SH-SY5Y (cell line): ENCODE data around the gene ZBTB46.

Experiments used
- GATA2 ChIP-seq: IDR thresholded peaks from 2 replicates; pipeline ENCODE4 v1.6.1; 2011; ENCODE audit warnings: mild to moderate bottlenecking, low read depth, low read length
- GATA3 ChIP-seq: IDR thresholded peaks from 2 replicates; pipeline ENCODE4 v1.6.1; 2011; ENCODE audit warnings: low read depth, mild to moderate bottlenecking, low read length, moderate library complexity

ZBTB46 gene

GRCh38 chr20:63746751-63747315 lies 84.2 kb downstream of the ZBTB46 start:
- TF ChIP-seq GATA3 (no peak), GATA2 (no peak)

- TF ChIP-seq GATA3 (no peak), GATA2 (no peak)
Observed at GRCh38 chr20:63745961-63746731, 84.9 kb downstream of the ZBTB46 start.

DNA sequence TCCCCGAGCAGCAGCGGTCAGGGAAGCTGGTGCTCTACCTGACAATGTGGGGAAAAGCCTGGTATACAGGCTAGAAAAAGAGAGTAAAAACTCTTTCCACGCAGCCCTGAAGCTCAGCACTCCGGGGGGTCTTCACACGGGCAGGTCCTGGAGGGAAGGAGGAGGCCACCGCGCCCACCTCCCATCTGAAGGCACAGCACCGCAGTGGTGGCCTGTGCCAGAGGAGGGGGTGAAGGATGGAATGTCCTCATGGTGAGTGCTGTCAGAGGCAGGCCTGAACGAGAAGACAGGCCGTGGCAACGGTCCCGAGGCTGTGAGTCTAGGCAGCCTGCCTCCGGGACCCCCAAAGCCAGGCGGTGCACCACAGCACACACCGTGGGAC lies 85.6 kb downstream of the ZBTB46 start:
- TF ChIP-seq GATA2: no peak
- no peak for TF ChIP-seq GATA3

GRCh38 chr20:63744574-63745423 lies 86.3 kb downstream of the ZBTB46 start:
- no peak for TF ChIP-seq GATA2
- no peak for TF ChIP-seq GATA3

DNA sequence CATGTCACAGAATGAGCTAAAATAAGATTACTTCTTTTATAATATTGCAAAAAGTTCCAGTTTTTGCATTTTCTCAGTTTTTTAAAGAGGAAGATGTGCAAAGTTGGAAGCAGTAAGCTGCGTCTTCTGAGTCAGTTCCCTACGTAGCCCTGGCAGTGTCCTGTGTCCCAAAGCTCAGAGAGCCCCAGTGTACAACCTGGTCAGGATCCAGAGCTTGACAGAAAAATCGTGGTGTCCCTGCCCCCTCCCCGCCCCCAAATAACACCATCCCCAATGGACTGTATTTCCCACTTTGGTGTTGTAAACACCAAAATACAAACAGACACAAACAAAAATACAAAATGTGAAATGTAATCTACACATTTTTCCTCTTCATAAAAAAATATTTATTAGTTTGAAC lies 86.9 kb downstream of the ZBTB46 start:
- TF ChIP-seq GATA2 (no peak), GATA3 (no peak)

DNA sequence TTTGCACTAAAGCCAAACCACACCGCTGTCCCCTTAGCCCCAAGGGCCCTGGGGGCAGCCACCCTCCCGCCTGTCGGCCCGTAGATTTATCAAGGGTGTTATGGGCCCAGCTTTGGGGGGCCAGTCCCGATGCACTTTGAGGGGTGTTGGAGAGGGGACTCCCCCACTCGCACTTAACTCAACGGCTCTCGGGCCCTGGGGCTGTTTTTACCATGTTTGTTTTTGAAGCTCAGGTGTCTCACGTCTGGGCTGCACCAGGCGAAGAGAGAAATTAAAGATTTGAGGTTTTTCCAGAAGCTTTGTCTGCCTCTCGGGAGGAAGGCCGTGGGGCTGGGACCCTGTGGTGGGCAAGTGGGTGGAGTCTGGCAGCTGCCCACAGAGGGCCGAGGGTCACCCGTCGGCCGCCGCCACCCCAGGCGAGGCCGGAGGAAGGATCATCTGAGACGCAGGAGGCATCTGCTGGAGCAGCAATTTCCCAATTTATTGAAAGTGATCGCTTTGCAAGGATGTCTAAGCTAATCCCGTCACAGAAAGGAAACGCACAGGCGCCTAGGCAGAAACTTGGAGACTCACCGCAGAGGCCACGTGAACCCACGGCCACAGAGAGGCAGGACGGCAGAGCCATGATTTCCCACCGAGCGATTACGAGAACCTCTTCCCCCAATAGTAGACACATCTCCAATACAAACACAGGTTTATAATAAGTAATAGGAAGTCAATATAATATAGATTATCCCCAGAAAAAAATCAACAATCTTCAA lies 87.7 kb downstream of the ZBTB46 start:
- TF ChIP-seq GATA2 (no peak), GATA3 (no peak)

GRCh38 chr20:63742381-63743024 lies 88.6 kb downstream of the ZBTB46 start:
- TF ChIP-seq GATA3: no peak
- TF ChIP-seq GATA2: no peak

DNA sequence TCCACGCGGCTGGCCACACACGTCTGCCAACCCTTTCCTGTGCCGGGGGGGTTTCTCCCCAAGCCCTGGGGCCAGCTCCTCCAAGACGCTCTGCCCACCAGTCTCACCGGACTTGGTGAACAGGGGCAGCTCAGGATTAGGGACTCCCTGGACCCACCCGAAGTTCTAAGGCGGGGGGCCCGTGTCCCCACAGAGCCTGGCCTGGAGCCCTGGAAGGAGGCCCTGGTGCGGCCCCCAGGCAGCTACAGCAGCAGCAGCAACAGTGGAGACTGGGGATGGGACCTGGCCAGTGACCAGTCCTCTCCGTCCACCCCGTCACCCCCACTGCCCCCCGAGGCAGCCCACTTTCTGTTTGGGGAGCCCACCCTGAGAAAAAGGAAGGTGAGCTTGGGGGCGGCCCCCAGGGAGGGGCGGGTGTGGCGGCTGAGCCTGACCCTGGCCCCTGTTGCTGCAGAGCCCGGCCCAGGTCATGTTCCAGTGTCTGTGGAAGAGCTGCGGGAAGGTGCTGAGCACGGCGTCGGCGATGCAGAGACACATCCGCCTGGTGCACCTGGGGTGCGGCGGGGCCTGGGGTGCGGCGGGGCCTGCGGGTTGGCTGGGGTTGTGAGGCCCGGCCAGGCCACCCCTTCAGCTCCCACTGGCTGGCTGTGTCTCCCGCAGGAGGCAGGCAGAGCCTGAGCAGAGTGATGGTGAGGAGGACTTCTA lies 89.2 kb downstream of the ZBTB46 start:
- TF ChIP-seq GATA2 (no peak), GATA3 (no peak)

DNA sequence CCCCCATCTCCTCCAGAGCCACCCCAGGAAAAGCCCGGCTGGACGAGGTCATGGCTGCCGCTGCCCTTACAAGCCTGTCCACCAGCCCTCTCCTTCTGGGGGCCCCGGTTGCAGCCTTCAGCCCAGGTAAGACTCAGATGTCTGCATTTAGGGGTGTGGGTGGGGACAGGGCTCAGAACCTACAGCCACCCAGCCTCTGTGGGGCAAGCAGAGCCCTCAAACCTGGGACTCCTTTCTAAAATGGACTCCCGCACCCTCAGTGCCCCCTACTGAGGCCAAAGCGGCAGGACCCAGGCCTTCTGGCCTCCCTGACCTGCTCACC lies 89.7 kb downstream of the ZBTB46 start:
- TF ChIP-seq GATA2 (no peak), GATA3 (no peak)

- TF ChIP-seq GATA3 (no peak), GATA2 (no peak)
Observed at GRCh38 chr20:63740627-63741353, 90.3 kb downstream of the ZBTB46 start.

DNA sequence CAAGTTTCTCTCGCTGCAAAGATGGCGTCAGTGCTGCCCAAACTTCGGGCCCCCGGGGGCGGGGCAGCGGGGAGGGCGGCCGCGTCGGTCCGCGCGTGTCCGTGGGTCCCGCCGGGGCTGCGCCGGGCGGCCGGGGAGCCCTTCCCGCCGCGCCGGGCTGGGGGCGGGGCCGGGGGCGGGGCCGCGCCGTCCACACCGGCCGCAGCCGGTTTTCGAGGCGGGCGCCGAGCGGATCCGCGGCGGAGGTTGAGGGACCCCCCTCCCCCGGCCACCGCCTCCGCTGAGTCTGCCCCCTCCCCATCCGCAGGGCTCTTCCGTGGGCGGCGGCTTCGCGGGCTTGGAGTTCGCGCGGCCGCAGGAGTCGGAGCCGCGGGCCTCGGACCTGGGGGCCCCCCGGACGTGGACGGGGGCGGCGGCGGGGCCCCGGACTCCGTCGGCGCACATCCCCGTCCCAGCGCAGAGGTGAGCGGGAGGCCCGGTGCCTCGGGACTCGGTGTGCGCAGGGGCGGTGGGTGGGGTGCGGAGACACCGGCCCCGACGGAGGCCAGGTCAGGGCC lies 90.9 kb downstream of the ZBTB46 start:
- TF ChIP-seq GATA3: no peak
- no peak for TF ChIP-seq GATA2

- TF ChIP-seq GATA3 (no peak), GATA2 (no peak)
Observed at GRCh38 chr20:63739130-63740069, 91.7 kb downstream of the ZBTB46 start, which contains the start of gene SLC2A4RG. SLC2A4RG (plus strand) TSS chr20:63739776; CDS start chr20:63739913, 137 bp downstream.

- TF ChIP-seq GATA2: no peak
- no peak for TF ChIP-seq GATA3
Observed at GRCh38 chr20:63738687-63739129, 92.4 kb downstream of the ZBTB46 start.
